Large intestine (tissue), 3 donors: ENCODE data around the gene CRIP1. TPM values are rescaled to one million over a fixed set of nuclear protein-coding genes. Genes with fewer than 3 reads are reported as not detected.

Source experiments
- DNase-seq, 2 donors: peaks; one replicate each; pipeline versions ENCODE4 v3.0.0 to v3.0.0-alpha.2; 2013
- H3K27ac ChIP-seq: one replicate; pipeline ENCODE4 v1.5.1; 2013; ENCODE audit warnings: low read length
- H3K27me3 ChIP-seq: 2 replicates; pipeline ENCODE4 v1.6.1; 2013; ENCODE audit warnings: low read length; ENCODE audit not compliant: control insufficient read depth, insufficient read depth
- H3K36me3 ChIP-seq: 2 replicates; pipeline ENCODE4 v1.6.1; 2013; ENCODE audit warnings: low read length; ENCODE audit not compliant: control insufficient read depth, insufficient read depth
- H3K4me1 ChIP-seq: one replicate; pipeline ENCODE4 v1.6.1; 2013; ENCODE audit warnings: low read length; ENCODE audit not compliant: control insufficient read depth, insufficient read depth
- H3K4me3 ChIP-seq: one replicate; pipeline ENCODE4 v1.5.1; 2013; ENCODE audit warnings: low read length
- H3K9me3 ChIP-seq: one replicate; pipeline ENCODE4 v1.6.1; 2013; ENCODE audit warnings: mild to moderate bottlenecking, low read depth, low read length, moderate library complexity; ENCODE audit not compliant: control insufficient read depth
- WGBS: methylation state at CpG from one replicate; pipeline ENCODE4 v1.1.5; 2013; ENCODE audit warnings: low lambda C conversion rate; ENCODE audit not compliant: insufficient coverage; 5-methylcytosine and 5-hydroxymethylcytosine counted together
- polyA plus RNA-seq: library from polyadenylated mRNA; unstranded; fragments of 120-200 nt; gene quantifications from one replicate; pipeline ENCODE4 v1.2.1, GENCODE V29; 2013

The CRIP1 gene
- polyA plus RNA-seq, 1 donor: 136 TPM

DNA sequence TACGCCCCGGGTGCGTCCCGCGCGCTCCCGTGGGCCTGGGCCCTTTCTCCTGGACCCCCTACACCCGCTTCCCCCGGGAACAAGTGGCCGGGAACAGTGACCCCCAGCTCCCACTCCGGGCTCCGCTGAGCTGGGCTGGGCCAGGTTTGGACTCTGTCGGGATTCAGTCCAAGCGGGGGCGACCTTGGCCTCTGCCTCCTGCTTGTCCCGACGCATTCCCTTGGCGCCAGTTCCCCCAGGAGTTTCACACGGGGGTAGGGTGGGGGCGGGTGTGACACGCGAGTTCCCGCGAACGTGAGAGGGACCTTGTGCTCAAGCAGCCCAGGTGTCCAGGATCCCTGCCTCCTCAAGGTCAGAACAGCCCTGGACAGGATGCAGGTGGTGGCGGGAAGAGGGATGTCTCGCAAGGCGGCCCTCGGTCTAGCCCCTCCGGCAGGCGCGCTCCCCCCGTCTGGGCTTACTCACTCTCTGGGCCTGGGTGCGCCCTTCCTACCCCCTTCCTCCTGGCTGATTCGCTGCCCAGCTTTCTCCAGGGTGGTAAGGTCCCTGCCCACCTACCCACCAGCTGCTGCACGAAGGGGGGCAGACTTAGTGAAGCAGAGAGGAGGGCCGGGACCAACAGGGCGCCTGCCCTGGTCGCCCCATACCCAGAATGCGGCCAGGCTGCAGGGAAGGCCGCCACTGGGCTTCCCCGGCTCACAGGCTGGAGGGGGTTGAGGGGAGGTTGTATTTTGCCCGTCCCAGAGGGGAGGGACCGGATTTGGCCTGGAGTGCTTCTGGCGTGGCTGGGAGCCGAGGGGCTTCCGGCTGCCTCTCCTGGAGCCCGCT lies 11.2 kb upstream of the CRIP1 start:
- peaks cover 2% of the 10 kb centered on the region for H3K36me3 ChIP-seq
- peaks cover 33% of the 10 kb centered on the region for H3K4me1 ChIP-seq
- H3K27me3 ChIP-seq: peaks cover 49% of the 10 kb centered on the region
- H3K4me3 ChIP-seq: peak overlapping the region; percentile 48
- DNase-seq: no peak
- no CpG with 5 or more reads among the region's 48 CpGs for WGBS
- H3K27ac ChIP-seq: peak overlapping the region; percentile 23
- H3K9me3 ChIP-seq: peaks cover 3% of the 10 kb centered on the region

DNA sequence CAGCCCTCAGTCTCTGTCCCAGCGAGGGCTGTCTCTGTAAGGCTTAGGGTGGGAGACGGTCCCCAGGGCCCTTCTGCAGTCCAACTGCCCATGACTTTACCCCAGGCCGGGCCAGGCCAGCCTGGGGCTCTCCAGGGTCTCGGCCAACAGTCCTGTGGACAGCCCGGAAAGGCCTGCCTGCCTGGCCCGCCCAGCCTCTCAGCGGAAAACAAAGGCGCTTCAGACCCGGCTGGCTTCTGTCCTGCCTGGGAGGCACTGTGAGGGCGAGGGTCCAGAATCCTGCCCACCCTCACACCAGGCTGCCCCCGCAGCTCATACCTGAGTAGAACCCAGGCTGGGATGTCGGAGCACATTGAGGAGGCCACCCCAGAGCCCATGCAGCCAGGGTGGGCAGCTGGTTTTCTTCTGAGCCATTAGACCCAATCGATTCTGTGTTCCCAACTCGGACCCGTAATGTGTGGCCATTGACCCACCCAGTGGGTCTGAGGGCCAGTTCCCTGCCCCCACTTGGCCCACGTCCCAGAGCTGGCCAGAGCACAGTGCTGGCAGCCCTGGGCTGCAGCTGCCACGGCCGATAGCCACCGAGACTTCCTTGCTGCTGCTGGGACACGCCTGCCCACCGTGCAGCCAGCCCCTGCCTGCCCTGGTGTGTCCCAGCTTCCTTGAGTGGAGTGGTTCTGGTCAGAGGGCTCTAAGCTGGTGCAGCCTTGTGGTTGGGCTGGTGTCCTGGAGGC lies 10.4 kb upstream of the CRIP1 start:
- peak overlapping the region; percentile 23 for H3K27ac ChIP-seq
- peak overlapping the region; percentile 48 for H3K4me3 ChIP-seq
- peaks cover 3% of the 10 kb centered on the region for H3K9me3 ChIP-seq
- no peaks in the 10 kb centered on the region for H3K36me3 ChIP-seq
- DNase-seq: no peak
- peaks cover 36% of the 10 kb centered on the region for H3K4me1 ChIP-seq
- H3K27me3 ChIP-seq: peaks cover 49% of the 10 kb centered on the region
- no CpG with 5 or more reads among the region's 21 CpGs for WGBS

GRCh38 chr14:105476831-105477659 lies 9.6 kb upstream of the CRIP1 start:
- Histone ChIP-seq H3K36me3 (no peaks in the 10 kb centered on the region), H3K4me1 (peaks cover 40% of the 10 kb centered on the region), H3K9me3 (peaks cover 3% of the 10 kb centered on the region), H3K27me3 (peaks cover 49% of the 10 kb centered on the region), H3K4me3 (peak overlapping the region; percentile 48), H3K27ac (peak overlapping the region; percentile 23)
- WGBS: no CpG with 5 or more reads among the region's 16 CpGs
- no peak for DNase-seq

GRCh38 chr14:105477660-105478397 lies 8.9 kb upstream of the CRIP1 start:
- Histone ChIP-seq H3K27me3 (peaks cover 49% of the 10 kb centered on the region), H3K4me1 (peaks cover 42% of the 10 kb centered on the region), H3K27ac (no peak overlapping the region), H3K9me3 (peaks cover 3% of the 10 kb centered on the region), H3K4me3 (no peak overlapping the region), H3K36me3 (no peaks in the 10 kb centered on the region)
- no peak for DNase-seq
- no CpG with 5 or more reads among the region's 56 CpGs for WGBS

DNA sequence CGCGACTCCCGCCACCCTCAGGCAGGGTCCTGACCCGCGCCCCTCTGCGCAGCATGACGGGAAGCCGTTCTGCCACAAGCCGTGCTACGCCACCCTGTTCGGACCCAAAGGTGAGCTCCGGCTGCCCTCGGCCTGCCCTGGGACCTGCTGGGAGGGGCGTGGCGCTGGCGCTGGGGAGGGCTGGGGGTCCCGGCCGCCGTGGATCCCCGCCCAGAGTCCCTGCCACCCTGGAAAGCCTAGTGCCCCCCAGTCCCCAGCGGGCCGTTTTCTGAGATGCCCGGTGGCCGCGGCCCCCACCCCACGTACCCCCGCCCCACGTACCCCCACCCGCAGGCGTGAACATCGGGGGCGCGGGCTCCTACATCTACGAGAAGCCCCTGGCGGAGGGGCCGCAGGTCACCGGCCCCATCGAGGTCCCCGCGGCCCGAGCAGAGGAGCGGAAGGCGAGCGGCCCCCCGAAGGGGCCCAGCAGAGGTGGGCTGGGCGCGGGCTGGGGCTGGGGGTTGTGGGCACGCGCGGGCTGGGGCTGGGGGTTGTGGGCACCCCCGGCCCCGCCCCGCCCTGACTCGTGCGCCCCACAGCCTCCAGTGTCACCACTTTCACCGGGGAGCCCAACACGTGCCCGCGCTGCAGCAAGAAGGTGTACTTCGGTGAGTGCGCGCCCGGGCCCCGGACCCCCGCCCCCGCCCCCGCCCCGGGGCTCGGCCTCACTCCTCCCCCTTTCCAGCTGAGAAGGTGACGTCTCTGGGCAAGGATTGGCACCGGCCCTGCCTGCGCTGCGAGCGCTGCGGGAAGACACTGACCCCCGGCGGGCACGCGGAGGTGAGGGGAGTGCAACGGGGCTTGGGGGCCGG lies 8.1 kb upstream of the CRIP1 start:
- DNase-seq: no peak
- H3K27me3 ChIP-seq: peaks cover 49% of the 10 kb centered on the region
- peaks cover 3% of the 10 kb centered on the region for H3K9me3 ChIP-seq
- H3K4me3 ChIP-seq: no peak overlapping the region
- H3K36me3 ChIP-seq: no peaks in the 10 kb centered on the region
- WGBS: no CpG with 5 or more reads among the region's 81 CpGs
- no peak overlapping the region for H3K27ac ChIP-seq
- H3K4me1 ChIP-seq: peaks cover 50% of the 10 kb centered on the region

DNA sequence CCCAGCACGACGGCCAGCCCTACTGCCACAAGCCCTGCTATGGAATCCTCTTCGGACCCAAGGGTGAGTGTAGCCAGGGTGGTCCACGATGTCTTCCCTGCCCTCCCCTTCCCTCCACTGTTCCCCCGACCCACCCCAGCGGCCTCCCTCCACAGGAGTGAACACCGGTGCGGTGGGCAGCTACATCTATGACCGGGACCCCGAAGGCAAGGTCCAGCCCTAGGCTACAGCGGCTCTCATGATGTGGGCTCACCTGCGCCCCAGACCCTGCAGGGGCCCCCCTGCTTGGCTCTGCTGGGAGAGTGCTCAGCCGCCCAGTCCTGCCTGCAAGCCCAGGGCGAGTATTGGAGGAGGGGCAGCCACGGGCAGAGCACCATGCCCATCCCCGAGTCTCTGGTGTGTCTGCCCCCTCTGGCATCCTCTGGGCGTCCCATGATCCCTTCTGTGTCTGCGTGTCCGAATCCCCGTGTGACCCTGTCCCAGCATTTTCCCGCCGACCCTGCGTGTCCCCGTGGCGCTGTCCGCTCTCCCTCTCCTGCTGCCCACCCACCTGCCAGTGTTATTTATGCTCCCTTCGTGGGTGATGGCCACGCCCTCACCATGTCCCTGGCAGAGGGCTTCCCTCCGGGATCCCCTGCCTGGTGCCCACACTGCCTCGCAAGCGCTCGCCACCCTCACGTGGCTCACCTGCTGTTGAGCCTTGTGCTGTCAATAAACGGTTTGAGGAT lies 7.1 kb upstream of the CRIP1 start:
- Histone ChIP-seq H3K9me3 (peaks cover 3% of the 10 kb centered on the region), H3K4me3 (no peak overlapping the region), H3K4me1 (peaks cover 60% of the 10 kb centered on the region), H3K36me3 (no peaks in the 10 kb centered on the region), H3K27me3 (peaks cover 49% of the 10 kb centered on the region), H3K27ac (no peak overlapping the region)
- WGBS: no CpG with 5 or more reads among the region's 34 CpGs
- DNase-seq: no peak

DNA sequence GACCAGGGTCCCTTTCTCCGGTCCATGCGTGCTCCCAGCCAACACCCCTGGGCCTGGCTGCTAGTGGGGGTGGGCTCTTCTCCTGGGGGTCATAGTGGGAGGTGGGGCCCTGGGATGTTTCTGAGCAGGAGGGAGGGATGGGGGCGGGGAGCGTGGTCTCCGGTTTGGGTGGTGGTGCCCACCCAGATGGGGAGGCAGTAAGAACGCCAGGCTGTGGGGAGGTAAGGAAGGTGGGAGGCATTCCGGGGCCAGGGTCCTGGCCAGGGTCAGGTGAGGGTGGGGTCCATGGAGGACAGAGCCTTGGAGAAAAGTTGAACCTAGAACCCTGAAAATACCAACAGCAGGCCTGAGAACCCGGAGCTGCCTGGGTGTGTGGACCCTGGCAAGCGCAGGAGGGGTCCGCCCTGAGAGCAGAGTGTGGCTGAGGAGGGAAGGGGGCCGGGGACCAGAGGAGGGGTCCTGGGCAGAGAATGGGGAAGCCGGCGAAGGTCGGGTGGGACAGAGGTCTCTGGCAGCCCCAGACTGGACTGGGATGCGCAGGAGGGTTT lies 6.4 kb upstream of the CRIP1 start:
- Histone ChIP-seq H3K27me3 (peaks cover 52% of the 10 kb centered on the region), H3K4me1 (peaks cover 65% of the 10 kb centered on the region), H3K9me3 (peaks cover 3% of the 10 kb centered on the region), H3K36me3 (no peaks in the 10 kb centered on the region), H3K4me3 (no peak overlapping the region), H3K27ac (peak overlapping the region; percentile 93)
- 60% methylated on average over 1 of the region's 15 CpGs for WGBS
- no peak for DNase-seq

DNA sequence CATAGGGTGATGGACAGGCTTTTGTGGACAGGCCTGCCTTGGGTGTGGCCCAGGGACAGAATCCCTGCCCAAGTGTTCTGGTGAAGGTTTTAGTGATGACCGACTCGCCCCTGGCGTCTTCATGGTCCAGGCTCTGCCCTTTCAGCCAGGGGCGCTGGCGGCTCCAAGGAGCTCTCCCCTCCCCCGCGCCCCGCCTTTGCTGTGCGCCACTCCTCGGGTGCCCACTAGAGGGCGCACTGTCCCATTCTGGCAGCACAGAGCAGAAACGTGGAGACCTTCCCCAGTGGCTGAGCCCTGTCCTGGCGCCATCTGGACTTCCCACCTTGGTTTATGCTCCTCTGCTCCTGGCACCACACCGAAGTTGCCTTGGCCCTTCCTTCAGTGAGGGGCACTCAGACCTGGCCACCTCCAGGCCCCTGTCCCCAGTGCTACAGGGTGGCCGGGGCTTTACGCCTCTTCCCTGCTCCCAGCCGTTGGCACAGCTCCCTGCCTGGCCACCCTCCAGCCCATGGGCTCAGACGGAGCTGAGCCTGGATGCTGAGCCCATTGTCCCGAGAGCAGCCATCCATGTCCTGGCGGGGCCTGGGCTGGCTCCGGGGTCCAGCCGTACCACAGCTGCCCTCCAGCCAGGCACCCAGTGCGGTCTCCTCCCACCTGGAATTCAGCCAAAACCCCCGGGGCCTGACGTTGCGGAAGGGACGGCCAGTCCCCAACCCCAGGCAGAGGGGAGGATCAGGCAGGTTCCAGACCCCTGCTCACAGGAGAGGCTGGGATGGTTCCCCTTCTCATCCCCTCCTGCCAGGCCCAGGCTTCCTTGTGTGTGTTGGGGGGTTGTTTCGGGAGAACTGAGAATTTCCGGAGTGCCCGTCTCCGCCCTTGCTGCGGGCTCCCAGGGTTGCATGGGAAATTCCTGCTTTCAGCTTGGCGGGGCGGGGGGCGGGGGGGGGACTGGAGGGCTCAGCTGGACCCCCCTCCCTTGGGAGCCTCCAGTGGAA lies 5.6 kb upstream of the CRIP1 start:
- peak; percentile 87 to 90 for DNase-seq
- Histone ChIP-seq H3K4me1 (peaks cover 71% of the 10 kb centered on the region), H3K36me3 (no peaks in the 10 kb centered on the region), H3K27me3 (peaks cover 52% of the 10 kb centered on the region), H3K9me3 (peaks cover 4% of the 10 kb centered on the region), H3K27ac (peak overlapping the region; percentile 93), H3K4me3 (peak overlapping the region; percentile 41)
- WGBS: no CpG with 5 or more reads among the region's 35 CpGs
